GM21528 (cell line): ENCODE results near the gene PITPNB.
A peak's percentile ranks its signal among the peaks of the same experiment; 100 is the strongest.

Experiments used
- ATAC-seq: cut with Tn5 transposase; IDR thresholded peaks from one replicate; pipeline ENCODE4 v1.9.1; 2021; ENCODE audit warnings: mild to moderate bottlenecking, moderate library complexity; ENCODE audit not compliant: unreplicated experiment, low FRiP score

Gene PITPNB

GRCh38 chr22:27919222-27919941, at the start of gene PITPNB:
PITPNB (minus strand) TSS chr22:27919256; CDS start chr22:27919191, 65 bp downstream.
- ATAC-seq, result peak; percentile 81

- no peak for ATAC-seq
These were observed 47.4 kb upstream of the PITPNB start for GRCh38 chr22:27966168-27967064.

GRCh38 chr22:27962268-27963044, 43.4 kb upstream of the PITPNB start:
- no peak for ATAC-seq

- no peak for ATAC-seq
These were observed 42.6 kb upstream of the PITPNB start for GRCh38 chr22:27961680-27962079.

GRCh38 chr22:27961182-27961581, 42.1 kb upstream of the PITPNB start:
- ATAC-seq, result no peak

- ATAC-seq, result no peak
These were observed 40.5 kb upstream of the PITPNB start for GRCh38 chr22:27959335-27960090.

GRCh38 chr22:27952779-27953178, 33.7 kb upstream of the PITPNB start:
- ATAC-seq, result no peak

- ATAC-seq, result no peak
These were observed 33.0 kb upstream of the PITPNB start for GRCh38 chr22:27952091-27952490.

- no peak for ATAC-seq
These were observed 30.4 kb upstream of the PITPNB start for GRCh38 chr22:27949421-27949820.

GRCh38 chr22:27948569-27948968, 29.5 kb upstream of the PITPNB start:
- no peak for ATAC-seq

GRCh38 chr22:27947448-27947847, 28.4 kb upstream of the PITPNB start:
- no peak for ATAC-seq

- no peak for ATAC-seq
These were observed 22.1 kb upstream of the PITPNB start for GRCh38 chr22:27941143-27941542.

- no peak for ATAC-seq
These were observed 18.4 kb upstream of the PITPNB start for GRCh38 chr22:27937453-27937852.

GRCh38 chr22:27935897-27936296, 16.8 kb upstream of the PITPNB start:
- no peak for ATAC-seq

GRCh38 chr22:27934069-27934468, 15.0 kb upstream of the PITPNB start:
- ATAC-seq, result no peak

GRCh38 chr22:27933186-27933983, 14.3 kb upstream of the PITPNB start:
- no peak for ATAC-seq

- no peak for ATAC-seq
These were observed 11.4 kb upstream of the PITPNB start for GRCh38 chr22:27930331-27931060.

GRCh38 chr22:27927608-27928007, 8.6 kb upstream of the PITPNB start:
- ATAC-seq, result no peak

GRCh38 chr22:27925331-27925730, 6.3 kb upstream of the PITPNB start:
- no peak for ATAC-seq
